CD4-positive, alpha-beta T cell treated with Interleukin-17A for 1 hour (primary cell): ENCODE measurements around the gene CDS2.

Experiments
- DNase-seq: peaks from one replicate; pipeline ENCODE4 v3.0.0-alpha.2; 2020

The CDS2 gene

DNA sequence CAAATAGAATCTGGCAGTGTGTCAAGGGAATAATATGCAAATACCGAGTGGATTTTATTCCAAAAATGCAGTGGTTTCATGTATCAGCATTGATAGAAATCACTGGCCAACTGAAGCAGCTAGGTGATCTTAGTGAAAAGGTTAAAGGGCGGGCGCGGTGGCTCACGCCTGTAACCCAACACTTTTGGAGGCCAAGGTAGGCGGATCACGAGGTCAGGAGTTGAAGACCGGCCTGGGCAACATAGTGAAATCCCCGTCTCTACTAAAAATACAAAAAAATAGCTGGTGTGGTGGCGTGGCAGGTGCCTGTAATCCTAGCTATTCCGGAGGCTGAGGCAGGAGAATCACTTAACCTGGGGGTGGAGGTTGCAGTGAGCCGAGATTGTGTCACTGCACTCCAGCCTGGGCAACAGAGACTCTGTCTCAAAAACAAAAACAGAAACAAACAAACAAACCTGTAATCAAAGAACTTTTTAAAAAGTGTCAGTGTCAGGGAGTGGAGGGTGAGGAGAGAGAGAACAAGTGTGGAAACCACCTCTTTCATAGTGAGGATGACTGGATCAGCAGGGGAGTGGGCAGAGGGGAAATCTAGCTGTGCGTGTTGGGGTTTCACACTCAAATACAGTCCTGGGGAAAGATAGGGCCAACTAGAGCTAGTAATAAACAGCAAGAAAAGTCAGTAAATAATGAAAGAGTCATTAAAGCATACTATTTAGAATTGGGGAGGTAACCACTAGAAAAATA lies 57.1 kb downstream of the CDS2 start:
- no peak for DNase-seq

GRCh38 chr20:5184684-5185083 lies 57.9 kb downstream of the CDS2 start:
- no peak for DNase-seq

DNA sequence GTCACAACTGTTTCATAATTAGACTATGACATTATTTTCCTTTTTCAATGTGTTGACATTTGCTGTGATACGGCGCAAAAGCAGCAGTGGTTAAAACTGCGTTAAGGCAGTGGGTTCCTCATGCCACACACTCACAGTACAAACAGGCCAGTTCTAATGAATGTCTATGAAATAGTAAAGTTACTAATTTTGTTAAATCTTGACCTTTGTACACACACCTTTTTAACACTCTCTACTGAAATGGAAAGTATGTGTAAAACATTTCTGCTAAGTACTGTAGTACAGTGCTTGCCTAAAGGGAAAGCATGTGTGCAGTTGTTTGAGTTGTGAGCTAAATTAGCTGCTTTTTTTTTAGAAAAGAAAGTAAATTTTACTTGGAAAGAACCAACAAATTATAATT lies 60.3 kb downstream of the CDS2 start:
- no peak for DNase-seq

GRCh38 chr20:5188736-5189135 lies 61.9 kb downstream of the CDS2 start:
- DNase-seq, result no peak

GRCh38 chr20:5189917-5190316 lies 63.1 kb downstream of the CDS2 start:
- DNase-seq, result no peak

DNA sequence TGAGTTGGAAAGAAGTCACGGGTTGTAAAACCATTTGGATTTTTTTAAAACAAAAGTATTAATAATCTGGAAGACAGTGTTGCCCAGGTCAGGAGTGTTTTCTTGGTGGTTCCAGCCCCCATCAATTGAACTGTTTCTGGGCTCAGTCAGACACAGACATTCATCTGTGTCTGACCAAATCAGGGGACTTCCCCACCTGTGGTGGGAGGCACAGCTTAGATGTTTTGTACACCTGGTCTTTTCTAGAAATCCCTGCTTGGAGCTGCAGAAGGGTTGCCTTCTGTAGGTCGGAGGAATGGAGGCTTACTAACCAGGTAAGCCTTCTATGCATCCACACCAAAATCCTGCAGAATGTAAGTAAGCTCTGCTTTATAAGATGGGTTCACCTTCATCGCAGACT lies 63.6 kb downstream of the CDS2 start:
- no peak for DNase-seq

DNA sequence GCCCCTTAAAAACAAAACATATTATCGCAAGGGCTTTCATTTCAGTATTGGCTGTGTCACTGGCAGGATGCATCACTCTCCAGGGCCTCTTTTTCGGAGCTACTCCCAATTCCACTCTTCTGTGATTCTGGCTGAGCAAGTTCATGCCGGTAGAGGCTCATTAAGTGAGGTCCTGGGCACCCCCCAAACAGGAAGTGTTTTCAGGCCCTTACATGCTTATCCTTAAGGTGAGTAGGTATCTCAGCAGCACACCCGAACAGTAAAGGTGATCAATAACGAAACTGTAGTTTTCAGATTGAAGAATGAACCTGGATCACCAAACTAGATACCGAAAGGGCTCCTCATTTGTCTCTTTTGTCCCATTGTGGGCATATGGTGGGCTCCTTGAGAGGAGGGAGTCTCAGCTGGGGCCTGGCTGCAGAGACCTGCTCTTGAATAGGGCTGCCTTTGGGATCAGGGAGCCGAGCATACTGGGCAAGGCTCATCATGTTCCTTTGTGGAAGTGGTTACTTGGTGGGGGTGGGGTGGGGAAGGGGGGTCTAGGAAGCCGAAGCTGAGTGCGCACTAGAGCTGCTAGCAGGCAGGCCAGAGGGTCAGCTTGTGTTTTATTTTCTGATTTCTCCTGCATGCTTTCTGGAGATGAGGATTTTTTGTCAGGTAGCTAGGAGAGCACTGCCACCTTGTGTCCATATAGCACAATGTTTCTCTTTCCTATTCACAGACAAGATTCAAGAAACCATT lies 65.2 kb downstream of the CDS2 start:
- peak; percentile 76 for DNase-seq

- no peak for DNase-seq
Observed at GRCh38 chr20:5192570-5193431, 66.0 kb downstream of the CDS2 start.

DNA sequence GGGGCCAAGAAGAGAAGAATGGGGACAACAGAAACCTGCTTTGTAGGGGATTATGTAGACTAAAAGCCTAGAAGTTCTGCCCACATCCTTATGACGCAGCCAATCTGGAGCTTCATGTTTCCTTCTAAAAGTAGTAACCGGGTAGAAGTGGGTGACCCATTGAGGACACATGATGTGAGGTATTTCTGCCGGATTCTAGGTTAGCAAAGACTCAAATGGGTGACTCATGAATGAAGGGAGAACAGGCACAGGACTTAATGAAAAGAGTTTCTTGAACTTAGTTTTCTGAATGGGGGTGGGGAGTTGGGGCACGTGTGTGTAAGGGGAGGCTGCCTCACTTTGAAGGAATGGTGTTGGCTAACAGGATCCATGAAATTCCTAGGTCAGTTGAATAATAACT lies 68.8 kb downstream of the CDS2 start:
- DNase-seq, result no peak

DNA sequence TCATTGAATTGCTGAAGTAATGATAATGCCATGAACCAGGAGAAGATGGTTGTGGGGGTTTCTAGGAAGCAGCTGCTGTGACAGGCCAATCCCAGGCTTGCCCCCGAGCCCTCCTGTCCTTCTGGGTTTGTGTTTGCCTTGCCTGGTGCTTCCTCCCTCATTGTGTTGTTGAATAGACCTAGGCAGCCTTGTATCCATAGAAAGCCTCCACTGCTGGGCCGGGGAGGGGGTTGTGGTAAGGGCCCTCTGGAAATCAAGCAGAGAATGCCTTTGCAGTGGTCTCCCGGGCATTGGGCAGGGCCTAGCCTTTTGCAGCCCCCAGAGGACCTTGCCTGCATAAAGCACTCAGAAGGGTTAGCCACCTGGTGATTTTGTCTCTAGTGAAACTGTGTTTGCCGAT lies 69.3 kb downstream of the CDS2 start:
- no peak for DNase-seq

- DNase-seq, result no peak
Observed at GRCh38 chr20:5197270-5197827, 70.5 kb downstream of the CDS2 start.

- no peak for DNase-seq
Observed at GRCh38 chr20:5197847-5198650, 71.2 kb downstream of the CDS2 start.

- DNase-seq, result no peak
Observed at GRCh38 chr20:5198651-5198924, 71.8 kb downstream of the CDS2 start.

- DNase-seq, result no peak
Observed at GRCh38 chr20:5203380-5203779, 76.6 kb downstream of the CDS2 start.

DNA sequence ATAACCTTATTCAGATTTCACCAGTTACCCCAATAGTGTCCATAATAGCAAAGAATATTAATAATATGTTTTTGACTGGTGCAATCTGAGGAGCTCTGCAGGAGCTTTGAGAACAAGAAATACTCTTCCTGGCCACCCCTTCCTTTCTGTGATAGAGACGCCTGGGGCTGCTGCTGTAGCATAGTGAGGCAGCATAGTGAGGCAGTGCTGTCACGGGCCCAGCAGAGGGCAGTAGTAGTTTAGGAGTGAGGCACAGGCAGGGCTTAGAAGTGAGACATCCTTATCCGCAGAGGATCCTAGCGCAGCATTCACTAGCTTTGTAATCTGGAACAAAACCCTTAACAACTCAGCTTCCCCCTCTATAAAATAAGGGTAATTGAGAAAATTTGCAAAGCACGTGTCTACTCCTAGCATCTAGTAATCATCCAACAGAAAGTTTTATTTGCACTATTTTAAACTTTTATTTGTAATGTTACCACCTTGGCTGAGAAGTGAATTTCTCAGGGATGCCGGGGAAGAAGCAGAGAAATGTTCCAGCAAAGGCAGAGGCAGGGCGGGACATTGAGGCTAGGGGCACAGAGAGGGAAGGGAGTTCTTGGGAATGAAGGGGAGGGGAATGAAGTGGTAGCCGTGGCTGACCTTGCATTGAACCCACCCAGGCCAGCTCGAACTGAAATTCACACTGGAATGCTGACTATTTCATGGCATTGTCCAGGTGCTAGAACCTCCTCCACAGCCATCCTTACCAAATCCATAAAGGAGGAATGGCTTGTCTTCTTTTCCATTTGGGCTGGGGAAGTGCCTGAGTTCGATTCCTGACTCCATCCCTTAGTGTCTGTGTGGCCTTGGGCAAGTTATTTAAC lies 78.8 kb downstream of the CDS2 start:
- peak; percentile 72 for DNase-seq

DNA sequence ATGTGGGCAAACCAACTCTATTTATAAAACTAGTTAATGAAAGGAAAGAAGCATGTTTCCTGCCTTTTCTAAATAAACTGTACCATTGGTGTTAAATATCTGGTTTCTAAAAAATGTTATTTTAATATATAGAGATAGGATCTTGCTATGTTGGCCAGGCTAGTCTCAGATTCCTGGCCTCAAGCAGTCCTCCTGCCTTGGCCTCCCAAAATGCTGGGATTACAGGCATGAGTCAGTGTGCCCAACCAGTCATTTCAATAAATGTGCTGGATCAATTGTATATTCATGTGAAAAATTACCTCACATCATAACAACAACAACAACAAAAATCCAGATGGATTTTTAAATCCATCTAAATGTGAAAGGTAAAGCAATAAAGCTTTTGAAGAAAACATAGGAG lies 80.3 kb downstream of the CDS2 start:
- no peak for DNase-seq

DNA sequence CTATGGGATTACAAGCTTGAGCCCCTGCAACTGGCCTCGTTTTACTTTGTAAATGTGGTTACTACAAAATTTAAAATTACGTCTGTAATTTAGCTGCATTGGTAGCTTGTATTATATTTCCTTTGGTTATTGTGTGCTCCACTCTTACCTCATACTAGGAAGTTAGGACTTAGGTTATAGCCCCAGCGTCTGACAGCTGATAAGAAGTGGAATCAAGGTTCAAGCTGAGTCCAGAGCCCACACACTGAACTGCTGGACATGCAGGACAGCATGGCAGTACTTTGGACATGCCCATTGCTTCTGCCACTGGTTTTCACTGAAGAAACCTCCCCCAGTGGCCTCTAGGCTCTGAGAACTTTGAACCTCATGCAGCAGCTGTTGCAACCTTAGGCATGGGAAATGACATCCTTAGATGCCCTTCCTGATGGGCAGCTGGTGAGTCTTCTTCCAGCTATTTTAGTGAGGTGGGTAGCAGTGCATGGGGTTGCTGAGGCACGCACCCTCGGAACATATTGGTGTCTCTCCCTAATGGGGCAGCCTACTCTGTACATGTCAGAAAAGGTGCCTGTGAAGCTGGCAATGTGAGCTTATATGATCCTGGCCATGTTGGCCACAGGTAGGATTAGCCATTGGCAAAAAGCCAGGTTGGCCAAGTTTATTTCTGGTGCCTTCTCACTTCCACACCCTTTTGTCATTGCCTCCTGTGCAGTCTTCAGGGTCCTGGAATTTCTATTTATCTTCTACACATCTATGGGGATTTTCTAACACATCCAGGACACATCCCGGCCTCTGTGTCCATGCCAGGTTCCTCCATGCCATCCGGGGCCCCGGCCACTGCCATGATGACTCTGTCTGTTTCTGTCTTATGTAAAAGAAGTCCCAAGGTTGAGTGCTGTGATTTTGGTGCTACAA lies 85.3 kb downstream of the CDS2 start:
- no peak for DNase-seq

- DNase-seq, result no peak
Observed at GRCh38 chr20:5212907-5213487, 86.2 kb downstream of the CDS2 start.

GRCh38 chr20:5214826-5215225 lies 88.0 kb downstream of the CDS2 start:
- no peak for DNase-seq

DNA sequence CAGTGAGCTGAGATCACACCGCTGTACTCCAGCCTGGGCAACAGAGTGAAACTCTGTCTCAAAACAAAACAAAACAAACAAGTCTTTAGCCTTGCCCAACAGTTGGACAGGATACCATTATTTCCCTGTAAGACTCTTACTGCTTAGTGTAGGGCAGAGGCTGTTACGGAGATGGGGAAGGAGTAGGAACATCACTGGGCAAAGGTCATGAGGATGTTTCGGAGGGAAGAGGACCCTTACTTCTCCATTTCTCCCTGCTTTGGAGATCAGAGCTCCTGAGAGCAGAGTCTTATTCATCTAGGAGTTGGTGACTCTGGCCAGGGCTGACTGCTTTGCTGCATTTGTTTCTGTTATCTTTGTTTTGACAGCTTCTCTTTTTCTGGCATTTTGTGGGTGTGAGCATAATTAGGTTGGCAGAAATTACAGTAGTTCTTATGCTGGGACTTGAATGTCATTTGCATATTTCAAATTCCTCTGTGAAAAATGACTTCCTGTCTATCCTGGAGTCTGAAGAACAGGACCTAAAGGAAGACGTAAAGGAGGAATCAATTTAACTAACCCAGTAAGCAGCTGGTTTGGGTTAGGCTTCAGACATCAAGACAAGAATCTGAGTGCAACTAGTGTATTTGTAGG lies 89.0 kb downstream of the CDS2 start:
- no peak for DNase-seq
